Keratinocyte (primary cell): ENCODE results near the gene COX8A. TPM values are rescaled to one million over a fixed set of nuclear protein-coding genes. Genes with fewer than 3 reads are reported as not detected.

ENCODE experiments used
- DNase-seq: peaks from one replicate; pipeline ENCODE4 v3.0.0-alpha.2; 2011; ENCODE audit warnings: low read depth, missing footprints, low spot score
- FAIRE-seq: peaks from 2 replicates; lab custom pipeline; 2011; peaks lifted over from hg19 to GRCh38; lab: Jason Lieb, UNC
- H2AFZ ChIP-seq: 2 replicates; pipeline ENCODE4 v1.6.0; 2012; ENCODE audit warnings: low read length, control low read depth, inconsistent platforms; ENCODE audit not compliant: control insufficient read depth
- H3K27ac ChIP-seq: 2 replicates; pipeline ENCODE4 v1.5.1; 2011; ENCODE audit warnings: low read length; ENCODE audit not compliant: control insufficient read depth, insufficient read depth
- H3K27me3 ChIP-seq: 3 replicates; pipeline ENCODE4 v1.6.0; 2011; ENCODE audit warnings: low read length; ENCODE audit not compliant: control insufficient read depth, insufficient read depth; ENCODE audit errors: extremely low read depth
- H3K36me3 ChIP-seq, 2 experiments: 2 replicates in 1 of 2; 3 replicates in 1 of 2; pipeline ENCODE4 v1.5.1; 2011; ENCODE audit warnings: low read length in 2 of 2, mild to moderate bottlenecking in 1 of 2; ENCODE audit not compliant: control insufficient read depth in 2 of 2, insufficient read depth in 2 of 2; ENCODE audit errors: extremely low read depth in 1 of 2
- H3K4me1 ChIP-seq: 3 replicates; pipeline ENCODE4 v1.5.1; 2011; ENCODE audit warnings: low read length; ENCODE audit not compliant: control insufficient read depth, insufficient read depth; ENCODE audit errors: extremely low read depth
- H3K4me2 ChIP-seq: 3 replicates; pipeline ENCODE4 v1.6.0; 2011; ENCODE audit warnings: low read depth, low read length; ENCODE audit not compliant: control insufficient read depth, insufficient read depth; ENCODE audit errors: extremely low read depth
- H3K4me3 ChIP-seq, 3 experiments: fragments of 200-600 bp in 1 of 3; sonication (generic) in 1 of 3; 2 replicates in 2 of 3; 3 replicates in 1 of 3; pipeline ENCODE4 v1.5.1; 2011 to 2016; ENCODE audit warnings: low read length in 3 of 3, mild to moderate bottlenecking in 3 of 3, control low read depth in 2 of 3, inconsistent platforms in 1 of 3, low read depth in 1 of 3, mixed read lengths in 1 of 3, mixed run types in 1 of 3, moderate library complexity in 1 of 3; ENCODE audit not compliant: control insufficient read depth in 2 of 3, insufficient read depth in 2 of 3; ENCODE audit errors: extremely low read depth in 1 of 3
- H3K79me2 ChIP-seq: 2 replicates; pipeline ENCODE4 v1.6.0; 2012; ENCODE audit warnings: low read length; ENCODE audit not compliant: control insufficient read depth, insufficient read depth
- H3K9ac ChIP-seq: 3 replicates; pipeline ENCODE4 v1.6.0; 2011; ENCODE audit warnings: low read length; ENCODE audit not compliant: control insufficient read depth, insufficient read depth; ENCODE audit errors: extremely low read depth
- H3K9me1 ChIP-seq: 3 replicates; pipeline ENCODE4 v1.6.0; 2011; ENCODE audit warnings: low read length; ENCODE audit not compliant: control insufficient read depth, insufficient read depth; ENCODE audit errors: extremely low read depth
- H3K9me3 ChIP-seq: 2 replicates; pipeline ENCODE4 v1.5.1; 2012; ENCODE audit warnings: low read depth, low read length; ENCODE audit not compliant: control insufficient read depth
- H4K20me1 ChIP-seq: 3 replicates; pipeline ENCODE4 v1.6.0; 2011; ENCODE audit warnings: low read length; ENCODE audit not compliant: control insufficient read depth, insufficient read depth; ENCODE audit errors: extremely low read depth
- CTCF ChIP-seq, 3 experiments: IDR thresholded peaks in 1 of 3; conservative IDR thresholded peaks in 1 of 3; optimal IDR thresholded peaks in 1 of 3; 2 replicates in 2 of 3; 3 replicates in 1 of 3; pipeline versions ENCODE3 to v1.5.1; 2011; ENCODE audit warnings: low read length in 3 of 3, mild to moderate bottlenecking in 3 of 3, moderate library complexity in 2 of 3, control low read depth in 1 of 3, inconsistent platforms in 1 of 3; ENCODE audit not compliant: insufficient read depth in 2 of 3; ENCODE audit errors: extremely low read depth in 1 of 3
- EZH2 ChIP-seq: IDR thresholded peaks from one replicate; pipeline ENCODE4 v1.6.1; 2012; ENCODE audit warnings: inconsistent platforms, mild to moderate bottlenecking, low read length, moderate library complexity
- dilution Hi-C: fragments of 300-500 bp; cut with MboI; formaldehyde crosslinking; loops from one replicate; pipeline ENCODE4 v1.7.0; 2020; ENCODE audit warnings: low sequenced_read_pairs; ENCODE audit not compliant: extremely low pct_ligation_motif_present
- polyA plus RNA-seq, 5 experiments: library from polyadenylated mRNA; depleted of rRNA in 3 of 5; stranded (reverse) in 3 of 5; stranded (forward) in 1 of 5; unstranded in 1 of 5; fragments of >200 nt; gene quantifications; 1 replicate in 1 of 5; 2 replicates in 3 of 5; 3 replicates in 1 of 5; pipeline versions ENCODE4 v1.2.1 to v1.2.3, GENCODE V29; 2011 to 2012; ENCODE audit warnings: missing spikeins in 2 of 5, low read depth in 1 of 5, low replicate concordance in 1 of 5

The COX8A gene
- polyA plus RNA-seq, 1 donor (not counting 4 experiments of a cell fraction or from before 2014, with no cell fraction given), result 159 TPM

GRCh38 chr11:64007629-64008282, 33.3 kb downstream of the COX8A start:
- TF ChIP-seq EZH2 (peak; percentile 17), CTCF (optimal IDR thresholded peaks at IDR 0.05 in 1 of 3, IDR thresholded peaks at IDR 0.05 in 1 of 3, conservative IDR thresholded peaks at IDR 0.05 in 1 of 3; ENCODE audit: extremely low read depth in 1 of 3, insufficient read depth in 2 of 3, low read length in 3 of 3) (peak in 1 of 3 experiments; percentile 37)
- Histone ChIP-seq H2AFZ (no peak overlapping the region), H3K27ac (no peak overlapping the region)

GRCh38 chr11:64008283-64008913, 34.0 kb downstream of the COX8A start:
- TF ChIP-seq CTCF (optimal IDR thresholded peaks at IDR 0.05 in 1 of 3, IDR thresholded peaks at IDR 0.05 in 1 of 3, conservative IDR thresholded peaks at IDR 0.05 in 1 of 3; ENCODE audit: extremely low read depth in 1 of 3, insufficient read depth in 2 of 3, low read length in 3 of 3) (no peak), EZH2 (no peak)
- dilution Hi-C loops, result loop anchor here (10.0 kb wide), 1 partner anchor 126 kb away; no protein-coding TSS in a partner anchor
- no peaks in the 10 kb centered on the region for H3K9me3 ChIP-seq
- no peaks in the 10 kb centered on the region for H3K79me2 ChIP-seq
- no peak overlapping the region for H2AFZ ChIP-seq
- peaks cover 11% of the 10 kb centered on the region for H3K4me1 ChIP-seq
- H3K4me3 ChIP-seq, result no peak overlapping the region
- FAIRE-seq (no peak), DNase-seq (no peak)
- no peaks in the 10 kb centered on the region for H4K20me1 ChIP-seq
- no peak overlapping the region for H3K27ac ChIP-seq
- H3K4me2 ChIP-seq, result no peak overlapping the region
- no peaks in the 10 kb centered on the region for H3K36me3 ChIP-seq
- H3K27me3 ChIP-seq, result peaks cover 30% of the 10 kb centered on the region
- no peak overlapping the region for H3K9ac ChIP-seq
- H3K9me1 ChIP-seq, result no peaks in the 10 kb centered on the region

More at GRCh38 chr11:64007629-64008282, 33.3 kb downstream of the COX8A start:
- peak overlapping the region; percentile 22 to 42 (median 30) for H3K4me3 ChIP-seq
- H3K4me1 ChIP-seq, result peaks cover 11% of the 10 kb centered on the region
- no peaks in the 10 kb centered on the region for H3K79me2 ChIP-seq
- H3K9me3 ChIP-seq, result no peaks in the 10 kb centered on the region
- peak overlapping the region; percentile 50 for H3K4me2 ChIP-seq
- H3K9ac ChIP-seq, result no peak overlapping the region
- DNase-seq (no peak), FAIRE-seq (no peak)
- no peaks in the 10 kb centered on the region for H3K36me3 ChIP-seq
- H3K9me1 ChIP-seq, result no peaks in the 10 kb centered on the region
- no peaks in the 10 kb centered on the region for H4K20me1 ChIP-seq
- dilution Hi-C loops, result loop anchor here (10.0 kb wide), 1 partner anchor 127 kb away; no protein-coding TSS in a partner anchor
- H3K27me3 ChIP-seq, result peaks cover 30% of the 10 kb centered on the region
